ENCODE results near the gene CNTNAP2.

DNA sequence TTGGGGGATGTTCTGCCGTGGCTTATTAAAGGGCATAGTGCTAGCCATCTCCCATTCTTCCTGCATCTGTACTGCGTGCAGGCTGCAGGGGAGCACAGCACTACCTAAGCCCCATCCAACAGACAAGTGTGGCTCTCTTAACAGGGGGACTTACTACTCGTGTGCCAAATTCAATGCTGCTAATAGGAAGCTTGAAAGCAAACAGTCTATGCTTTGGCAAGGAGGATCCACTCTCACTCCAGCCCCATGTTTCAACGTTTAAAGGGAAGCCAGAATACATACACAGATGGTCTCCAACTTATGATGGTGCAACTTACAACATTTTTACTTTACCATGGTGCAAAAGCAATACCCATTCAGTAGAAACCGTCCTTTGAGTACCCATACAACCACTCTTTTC is 2245.9 kb downstream of the CNTNAP2 start:
- TF ChIP-seq, protein P1, sequence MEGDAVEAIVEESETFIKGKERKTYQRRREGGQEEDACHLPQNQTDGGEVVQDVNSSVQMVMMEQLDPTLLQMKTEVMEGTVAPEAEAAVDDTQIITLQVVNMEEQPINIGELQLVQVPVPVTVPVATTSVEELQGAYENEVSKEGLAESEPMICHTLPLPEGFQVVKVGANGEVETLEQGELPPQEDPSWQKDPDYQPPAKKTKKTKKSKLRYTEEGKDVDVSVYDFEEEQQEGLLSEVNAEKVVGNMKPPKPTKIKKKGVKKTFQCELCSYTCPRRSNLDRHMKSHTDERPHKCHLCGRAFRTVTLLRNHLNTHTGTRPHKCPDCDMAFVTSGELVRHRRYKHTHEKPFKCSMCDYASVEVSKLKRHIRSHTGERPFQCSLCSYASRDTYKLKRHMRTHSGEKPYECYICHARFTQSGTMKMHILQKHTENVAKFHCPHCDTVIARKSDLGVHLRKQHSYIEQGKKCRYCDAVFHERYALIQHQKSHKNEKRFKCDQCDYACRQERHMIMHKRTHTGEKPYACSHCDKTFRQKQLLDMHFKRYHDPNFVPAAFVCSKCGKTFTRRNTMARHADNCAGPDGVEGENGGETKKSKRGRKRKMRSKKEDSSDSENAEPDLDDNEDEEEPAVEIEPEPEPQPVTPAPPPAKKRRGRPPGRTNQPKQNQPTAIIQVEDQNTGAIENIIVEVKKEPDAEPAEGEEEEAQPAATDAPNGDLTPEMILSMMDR (CRISPR knock-in tag; IDR thresholded peaks at IDR 0.05): no peak
- TF ChIP-seq TSC22D2 (CRISPR knock-in tag; IDR thresholded peaks at IDR 0.05; ENCODE audit: borderline replicate concordance) (no peak), ZBTB1 (CRISPR knock-in tag; IDR thresholded peaks at IDR 0.05; ENCODE audit: borderline replicate concordance) (no peak), ZNF878 (CRISPR knock-in tag; IDR thresholded peaks at IDR 0.05) (no peak), TCF7 (IDR thresholded peaks at IDR 0.05; ENCODE audit: low read depth) (no peak), CHD2 (IDR thresholded peaks at IDR 0.05; ENCODE audit: low read depth, low read length) (no peak), ZNF333 (CRISPR knock-in tag; IDR thresholded peaks at IDR 0.05; ENCODE audit: borderline replicate concordance) (no peak)
- TF ChIP-seq, protein P2, sequence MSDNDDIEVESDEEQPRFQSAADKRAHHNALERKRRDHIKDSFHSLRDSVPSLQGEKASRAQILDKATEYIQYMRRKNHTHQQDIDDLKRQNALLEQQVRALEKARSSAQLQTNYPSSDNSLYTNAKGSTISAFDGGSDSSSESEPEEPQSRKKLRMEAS (IDR thresholded peaks at IDR 0.05): no peak
- TF ChIP-seq, protein P3, sequence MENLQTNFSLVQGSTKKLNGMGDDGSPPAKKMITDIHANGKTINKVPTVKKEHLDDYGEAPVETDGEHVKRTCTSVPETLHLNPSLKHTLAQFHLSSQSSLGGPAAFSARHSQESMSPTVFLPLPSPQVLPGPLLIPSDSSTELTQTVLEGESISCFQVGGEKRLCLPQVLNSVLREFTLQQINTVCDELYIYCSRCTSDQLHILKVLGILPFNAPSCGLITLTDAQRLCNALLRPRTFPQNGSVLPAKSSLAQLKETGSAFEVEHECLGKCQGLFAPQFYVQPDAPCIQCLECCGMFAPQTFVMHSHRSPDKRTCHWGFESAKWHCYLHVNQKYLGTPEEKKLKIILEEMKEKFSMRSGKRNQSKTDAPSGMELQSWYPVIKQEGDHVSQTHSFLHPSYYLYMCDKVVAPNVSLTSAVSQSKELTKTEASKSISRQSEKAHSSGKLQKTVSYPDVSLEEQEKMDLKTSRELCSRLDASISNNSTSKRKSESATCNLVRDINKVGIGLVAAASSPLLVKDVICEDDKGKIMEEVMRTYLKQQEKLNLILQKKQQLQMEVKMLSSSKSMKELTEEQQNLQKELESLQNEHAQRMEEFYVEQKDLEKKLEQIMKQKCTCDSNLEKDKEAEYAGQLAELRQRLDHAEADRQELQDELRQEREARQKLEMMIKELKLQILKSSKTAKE (CRISPR knock-in tag; IDR thresholded peaks at IDR 0.05; ENCODE audit: borderline replicate concordance): no peak
